Adrenal gland (tissue), 5 donors: ENCODE data around the gene PIP5KL1.

ENCODE experiments used
- POLR2A ChIP-seq, 2 donors: fragments of 450-650 bp; IDR thresholded peaks; one replicate each; pipeline ENCODE4 v1.6.1; 2017; ENCODE audit warnings: antibody characterized with exemption in 2 of 2, mild to moderate bottlenecking in 2 of 2, moderate library complexity in 1 of 2
- TF ChIP-seq, protein P1 (sequence below), 6 experiments: fragments of 450-650 bp in 4 of 6; fragments of 200-600 bp in 2 of 6; sonication (generic) in 1 of 6; IDR thresholded peaks; 1 replicate in 5 of 6; 2 replicates in 1 of 6; pipeline versions ENCODE4 v1.5.1 to v1.8.0; 2016 to 2021; ENCODE audit warnings: antibody characterized with exemption in 6 of 6, mild to moderate bottlenecking in 2 of 6, moderate library complexity in 1 of 6
- donor health status: DM: no; HTN: no; CAD: no.

- TF ChIP-seq, protein P1, sequence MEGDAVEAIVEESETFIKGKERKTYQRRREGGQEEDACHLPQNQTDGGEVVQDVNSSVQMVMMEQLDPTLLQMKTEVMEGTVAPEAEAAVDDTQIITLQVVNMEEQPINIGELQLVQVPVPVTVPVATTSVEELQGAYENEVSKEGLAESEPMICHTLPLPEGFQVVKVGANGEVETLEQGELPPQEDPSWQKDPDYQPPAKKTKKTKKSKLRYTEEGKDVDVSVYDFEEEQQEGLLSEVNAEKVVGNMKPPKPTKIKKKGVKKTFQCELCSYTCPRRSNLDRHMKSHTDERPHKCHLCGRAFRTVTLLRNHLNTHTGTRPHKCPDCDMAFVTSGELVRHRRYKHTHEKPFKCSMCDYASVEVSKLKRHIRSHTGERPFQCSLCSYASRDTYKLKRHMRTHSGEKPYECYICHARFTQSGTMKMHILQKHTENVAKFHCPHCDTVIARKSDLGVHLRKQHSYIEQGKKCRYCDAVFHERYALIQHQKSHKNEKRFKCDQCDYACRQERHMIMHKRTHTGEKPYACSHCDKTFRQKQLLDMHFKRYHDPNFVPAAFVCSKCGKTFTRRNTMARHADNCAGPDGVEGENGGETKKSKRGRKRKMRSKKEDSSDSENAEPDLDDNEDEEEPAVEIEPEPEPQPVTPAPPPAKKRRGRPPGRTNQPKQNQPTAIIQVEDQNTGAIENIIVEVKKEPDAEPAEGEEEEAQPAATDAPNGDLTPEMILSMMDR (IDR thresholded peaks at IDR 0.05) = no peak
- no peak for TF ChIP-seq POLR2A (IDR thresholded peaks at IDR 0.05)
Measured at GRCh38 chr9:127880143-127880542, 50.4 kb downstream of the PIP5KL1 start.
